ENCODE measurements around the gene AARSD1. TPM values are rescaled to one million over a fixed set of nuclear protein-coding genes. Genes with fewer than 3 reads are reported as not detected.
"Not testable (repeated sequence)": the region's sequence is repeated elsewhere in the genome, so short reads cannot be mapped to it uniquely, and the experiment has no call there.

The AARSD1 gene
- total RNA-seq, 4 donors from 2014 or later: 10.3 to 21.7 (median 17.2) TPM

DNA sequence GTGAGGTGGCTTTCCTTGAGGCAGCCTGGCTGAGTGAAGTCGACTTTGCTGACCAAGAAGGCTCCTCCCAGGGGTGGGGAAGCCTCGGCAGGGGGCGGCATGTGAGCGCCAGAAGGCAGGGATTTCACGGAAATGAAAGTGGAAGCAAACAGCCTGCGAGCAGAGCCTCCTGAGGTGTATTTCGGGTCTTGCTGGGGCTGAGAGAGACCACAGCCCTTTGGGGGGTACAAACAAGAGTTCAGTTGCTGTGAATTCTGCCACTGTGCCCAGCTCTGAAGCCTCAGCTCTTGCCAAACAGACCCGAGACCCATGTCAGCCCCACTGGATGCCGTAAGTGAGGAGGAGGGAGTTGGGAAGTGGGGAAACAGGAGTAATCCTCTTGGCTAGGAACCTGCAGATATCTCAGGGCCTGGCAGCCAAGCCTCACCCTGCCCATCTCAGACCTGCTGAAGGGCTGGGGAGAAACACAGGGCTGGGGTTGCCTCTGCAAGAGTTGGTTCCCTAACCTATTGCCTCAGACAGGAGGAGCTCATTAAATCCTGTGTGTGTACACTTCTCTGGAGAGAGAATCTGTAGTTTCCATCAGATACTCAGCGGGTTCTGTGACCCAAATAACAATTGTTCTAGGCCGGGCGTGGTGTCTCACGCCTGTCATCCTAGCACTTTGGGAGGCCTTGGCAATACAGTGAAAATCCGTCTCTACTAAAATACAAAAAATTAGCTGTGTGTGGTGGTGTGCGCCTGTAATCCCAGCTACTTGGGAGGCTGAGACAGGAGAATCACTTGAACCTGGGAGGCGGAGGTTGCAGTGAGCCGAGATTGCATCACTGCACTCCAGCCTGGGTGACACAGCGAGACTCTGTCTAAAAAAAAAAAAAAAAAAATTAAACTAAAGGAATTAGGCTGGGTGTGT, 42.6 kb upstream of the AARSD1 start, which contains the start of gene IFI35:
Gene IFI35 (plus strand): TSS at position 146 of the 913 bp plus-strand sequence. CDS start 164 bp downstream, at position 310.
- intact Hi-C loops (cut with DNase I; ENCODE audit: low total_unique reads): no loop called here
- 22 to 27% methylated on average over 18 of the region's 18 CpGs for WGBS, 2 donors
- H3K4me3 ChIP-seq (ENCODE audit: low read depth, poor library complexity, severe bottlenecking): peak within 1 kb of the TSS; percentile 13
- DNase-seq (ENCODE audit: low spot score in 2 of 2): peak; percentile 86 to 98
- TF ChIP-seq POLR2A (IDR thresholded peaks at IDR 0.05): no peak
- TF ChIP-seq, protein P1, sequence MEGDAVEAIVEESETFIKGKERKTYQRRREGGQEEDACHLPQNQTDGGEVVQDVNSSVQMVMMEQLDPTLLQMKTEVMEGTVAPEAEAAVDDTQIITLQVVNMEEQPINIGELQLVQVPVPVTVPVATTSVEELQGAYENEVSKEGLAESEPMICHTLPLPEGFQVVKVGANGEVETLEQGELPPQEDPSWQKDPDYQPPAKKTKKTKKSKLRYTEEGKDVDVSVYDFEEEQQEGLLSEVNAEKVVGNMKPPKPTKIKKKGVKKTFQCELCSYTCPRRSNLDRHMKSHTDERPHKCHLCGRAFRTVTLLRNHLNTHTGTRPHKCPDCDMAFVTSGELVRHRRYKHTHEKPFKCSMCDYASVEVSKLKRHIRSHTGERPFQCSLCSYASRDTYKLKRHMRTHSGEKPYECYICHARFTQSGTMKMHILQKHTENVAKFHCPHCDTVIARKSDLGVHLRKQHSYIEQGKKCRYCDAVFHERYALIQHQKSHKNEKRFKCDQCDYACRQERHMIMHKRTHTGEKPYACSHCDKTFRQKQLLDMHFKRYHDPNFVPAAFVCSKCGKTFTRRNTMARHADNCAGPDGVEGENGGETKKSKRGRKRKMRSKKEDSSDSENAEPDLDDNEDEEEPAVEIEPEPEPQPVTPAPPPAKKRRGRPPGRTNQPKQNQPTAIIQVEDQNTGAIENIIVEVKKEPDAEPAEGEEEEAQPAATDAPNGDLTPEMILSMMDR (IDR thresholded peaks at IDR 0.05): no peak

DNA sequence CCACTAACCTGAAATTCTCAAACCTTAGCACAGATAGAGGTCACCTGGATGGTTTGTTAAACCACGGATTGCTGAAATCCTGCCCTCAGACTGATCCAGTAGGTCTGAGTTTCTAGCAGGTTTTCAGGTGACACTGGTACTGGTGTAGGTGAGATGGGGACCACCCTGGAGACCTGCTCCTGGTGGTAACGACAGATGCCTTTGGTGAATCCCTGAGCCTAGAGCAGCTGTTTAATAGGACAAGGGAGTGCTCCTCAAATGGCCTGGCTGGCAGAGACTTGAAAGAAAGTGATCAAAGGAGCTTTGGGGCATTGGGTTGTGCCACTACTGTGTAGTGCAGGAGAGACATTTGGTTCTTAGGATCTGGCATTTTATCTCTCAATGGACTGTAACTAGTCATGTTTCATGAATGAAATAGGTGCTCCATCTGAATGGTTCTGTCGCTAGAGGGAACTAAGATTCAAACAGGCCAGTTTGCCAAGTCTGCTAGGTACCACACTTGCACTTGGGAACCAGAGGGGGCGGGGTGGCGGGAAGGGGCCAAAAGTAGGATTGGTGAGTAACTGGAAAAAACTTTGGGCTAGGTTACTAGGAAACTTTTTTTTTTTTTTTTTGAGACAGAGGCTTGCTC, 39.4 kb upstream of the AARSD1 start:
- 68 to 70% methylated on average over 5 of the region's 5 CpGs for WGBS, 2 donors
- no peak for TF ChIP-seq POLR2A (IDR thresholded peaks at IDR 0.05)
- TF ChIP-seq, protein P1 (IDR thresholded peaks at IDR 0.05): no peak
- DNase-seq (ENCODE audit: low spot score in 2 of 2): no peak
- intact Hi-C loops (cut with DNase I; ENCODE audit: low total_unique reads): no loop called here
- H3K4me3 ChIP-seq (ENCODE audit: low read depth, poor library complexity, severe bottlenecking): no peak overlapping the region

DNA sequence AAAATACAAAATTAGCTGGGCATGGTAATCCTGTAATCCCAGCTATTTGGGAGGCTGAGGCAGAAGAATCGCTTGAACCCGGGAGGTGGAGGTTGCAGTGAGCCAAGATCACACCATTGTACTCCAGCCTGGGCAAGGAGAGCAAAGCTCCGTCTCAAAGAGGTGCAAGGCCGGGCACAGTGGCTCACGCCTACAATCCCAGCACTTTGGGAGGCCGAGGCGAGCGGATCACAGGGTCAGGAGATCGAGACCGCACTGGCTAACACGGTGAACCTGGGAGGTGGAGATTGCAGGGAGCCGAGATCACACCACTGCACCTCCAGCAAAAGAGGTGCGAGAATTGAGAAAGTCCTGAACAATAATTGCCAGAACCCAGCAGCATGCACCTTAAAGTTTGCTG, 36.6 kb upstream of the AARSD1 start:
- WGBS, 2 donors: 94 to 95% methylated on average over 13 of the region's 13 CpGs
- DNase-seq (ENCODE audit: low spot score in 2 of 2); H3K4me3 ChIP-seq (ENCODE audit: low read depth, poor library complexity, severe bottlenecking); intact Hi-C loops (cut with DNase I; ENCODE audit: low total_unique reads): not testable (repeated sequence)

DNA sequence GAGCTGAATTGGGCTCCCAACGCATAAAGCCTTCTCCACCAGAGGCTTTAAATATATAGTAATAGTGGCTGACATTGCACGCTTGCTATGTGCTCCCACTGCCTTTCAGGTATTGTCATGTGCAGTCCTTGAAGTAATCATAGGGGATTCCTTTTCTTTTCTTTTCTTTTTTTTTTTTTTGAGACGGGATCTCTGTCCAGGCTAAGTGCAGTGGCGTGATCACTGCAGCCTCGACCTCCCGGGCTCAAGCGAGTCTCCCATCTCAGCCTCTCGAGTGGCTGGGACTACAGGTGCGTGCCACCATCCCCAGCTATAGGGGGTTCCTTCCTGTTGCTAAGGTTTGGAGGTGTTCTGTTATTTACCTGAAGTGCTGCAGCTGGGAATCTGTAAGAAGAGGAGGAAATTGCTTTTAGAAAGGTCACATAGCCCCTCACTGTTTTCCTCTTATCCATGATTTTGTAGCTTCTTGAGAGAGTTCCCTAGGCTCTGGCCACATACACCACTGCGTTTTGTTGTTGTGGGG, 34.8 kb upstream of the AARSD1 start:
- DNase-seq (ENCODE audit: low spot score in 2 of 2): no peak
- peak overlapping the region; percentile 87 for H3K4me3 ChIP-seq (ENCODE audit: low read depth, poor library complexity, severe bottlenecking)
- WGBS, 2 donors: 11 to 15% methylated on average over 9 to 10 of the region's 10 CpGs
- intact Hi-C loops (cut with DNase I; ENCODE audit: low total_unique reads): loop anchor here (5.0 kb wide), 1 partner anchor 152 kb away; no protein-coding TSS in a partner anchor
- TF ChIP-seq, protein P1 (IDR thresholded peaks at IDR 0.05): no peak
- no peak for TF ChIP-seq POLR2A (IDR thresholded peaks at IDR 0.05)

- no peak for TF ChIP-seq POLR2A (IDR thresholded peaks at IDR 0.05)
- TF ChIP-seq, protein P1 (IDR thresholded peaks at IDR 0.05): peak in 1 of 3 donors; percentile 93
- intact Hi-C loops (cut with DNase I; ENCODE audit: low total_unique reads): loop anchor here (5.0 kb wide), 1 partner anchor 151 kb away; no protein-coding TSS in a partner anchor
- WGBS, 2 donors: 0 to 1% methylated on average over 47 to 49 of the region's 49 CpGs
- DNase-seq (ENCODE audit: low spot score in 2 of 2): peak; percentile 100
- H3K4me3 ChIP-seq (ENCODE audit: low read depth, poor library complexity, severe bottlenecking): peak within 1 kb of the TSS; percentile 87
These were observed 34.0 kb upstream of the AARSD1 start, which contains the start of gene RPL27 for GRCh38 chr17:42997984-42998938. Gene RPL27 (plus strand): TSS chr17:42998419. CDS start chr17:42998751, 332 bp downstream.
